DMS79 treated with DMSO at 0.1 percent for 48 hours (cell line): ENCODE data around the gene ZFAND2B.
A peak's percentile ranks its signal among the peaks of the same experiment; 100 is the strongest.
"Not testable (repeated sequence)": the region's sequence is repeated elsewhere in the genome, so short reads cannot be mapped to it uniquely, and the experiment has no call there.

Experiments used
- DNase-seq: peaks from one replicate; lab custom pipeline; 2025; lab: John Stamatoyannopoulos, UW

ZFAND2B gene

GRCh38 chr2:219175928-219176817 lies 30.4 kb upstream of the ZFAND2B start:
- DNase-seq, result peak; percentile 35

- peak; percentile 66 for DNase-seq
Measured at GRCh38 chr2:219176818-219177551, 29.6 kb upstream of the ZFAND2B start, which contains the start of gene CNPPD1. Gene CNPPD1, minus strand, starts transcription at chr2:219176925. Its CDS starts 97 bp downstream, at chr2:219176828.

- peak; percentile 68 for DNase-seq
Measured at GRCh38 chr2:219177552-219178376, 28.8 kb upstream of the ZFAND2B start, which contains the start of gene RETREG2. Gene RETREG2, plus strand, starts transcription at chr2:219178275. Its CDS starts 78 bp downstream, at chr2:219178353.

GRCh38 chr2:219178377-219179175 lies 28.0 kb upstream of the ZFAND2B start:
- DNase-seq, result peak; percentile 22

- DNase-seq, result no peak
Measured at GRCh38 chr2:219179601-219180465, 26.7 kb upstream of the ZFAND2B start.

GRCh38 chr2:219180961-219181360 lies 25.6 kb upstream of the ZFAND2B start:
- no peak for DNase-seq

GRCh38 chr2:219181531-219181930 lies 25.1 kb upstream of the ZFAND2B start:
- no peak for DNase-seq

GRCh38 chr2:219182331-219183150 lies 24.0 kb upstream of the ZFAND2B start:
- no peak for DNase-seq

- no peak for DNase-seq
Measured at GRCh38 chr2:219183151-219183772, 23.3 kb upstream of the ZFAND2B start.

- no peak for DNase-seq
Measured at GRCh38 chr2:219184121-219184520, 22.5 kb upstream of the ZFAND2B start.

GRCh38 chr2:219186754-219187456 lies 19.7 kb upstream of the ZFAND2B start:
- DNase-seq, result no peak

- no peak for DNase-seq
Measured at GRCh38 chr2:219197388-219197787, 9.2 kb upstream of the ZFAND2B start.

GRCh38 chr2:219198974-219199373 lies 7.6 kb upstream of the ZFAND2B start:
- no peak for DNase-seq

GRCh38 chr2:219199470-219200211 lies 6.9 kb upstream of the ZFAND2B start:
- no peak for DNase-seq

GRCh38 chr2:219200502-219201326 lies 5.9 kb upstream of the ZFAND2B start:
- not testable (repeated sequence) for DNase-seq

GRCh38 chr2:219201331-219201730 lies 5.3 kb upstream of the ZFAND2B start:
- not testable (repeated sequence) for DNase-seq
